Ureter (tissue), 1 donor: Measurements from ENCODE around the gene CCNK. TPM values are rescaled to one million over a fixed set of nuclear protein-coding genes. Genes with fewer than 3 reads are reported as not detected.

Experiments
- DNase-seq: peaks from one replicate; pipeline ENCODE4 v3.0.0-alpha.2; 2020; ENCODE audit warnings: low spot score
- total RNA-seq: library from RNA; stranded (reverse); gene quantifications from one replicate; pipeline ENCODE4 v1.2.4, GENCODE V29; 2023
- donor health status: DM: yes; HTN: yes; CAD: no.

The CCNK gene
- total RNA-seq, 1 donor from 2014 or later = 62.5 TPM

DNA sequence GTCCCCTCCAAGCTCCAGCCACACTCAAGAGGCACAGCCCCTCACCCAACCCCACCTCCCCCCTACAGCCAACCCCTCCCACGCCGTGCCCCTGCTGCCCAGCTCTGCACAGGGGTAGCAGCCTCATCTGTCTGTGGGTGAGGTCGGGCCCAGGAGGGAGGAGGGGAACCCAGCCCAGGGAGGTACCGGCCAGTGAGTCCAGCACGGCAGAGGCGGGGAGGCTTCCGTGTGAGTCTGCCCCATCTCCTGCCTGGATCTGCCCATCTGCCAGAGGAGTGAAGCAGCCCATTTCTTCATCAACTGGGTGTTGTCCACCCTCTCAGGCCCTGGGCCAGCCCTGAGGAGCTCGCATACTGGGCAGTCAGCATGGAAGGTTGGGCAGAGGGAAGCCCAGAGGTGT, 54.2 kb downstream of the CCNK start:
- DNase-seq = no peak

DNA sequence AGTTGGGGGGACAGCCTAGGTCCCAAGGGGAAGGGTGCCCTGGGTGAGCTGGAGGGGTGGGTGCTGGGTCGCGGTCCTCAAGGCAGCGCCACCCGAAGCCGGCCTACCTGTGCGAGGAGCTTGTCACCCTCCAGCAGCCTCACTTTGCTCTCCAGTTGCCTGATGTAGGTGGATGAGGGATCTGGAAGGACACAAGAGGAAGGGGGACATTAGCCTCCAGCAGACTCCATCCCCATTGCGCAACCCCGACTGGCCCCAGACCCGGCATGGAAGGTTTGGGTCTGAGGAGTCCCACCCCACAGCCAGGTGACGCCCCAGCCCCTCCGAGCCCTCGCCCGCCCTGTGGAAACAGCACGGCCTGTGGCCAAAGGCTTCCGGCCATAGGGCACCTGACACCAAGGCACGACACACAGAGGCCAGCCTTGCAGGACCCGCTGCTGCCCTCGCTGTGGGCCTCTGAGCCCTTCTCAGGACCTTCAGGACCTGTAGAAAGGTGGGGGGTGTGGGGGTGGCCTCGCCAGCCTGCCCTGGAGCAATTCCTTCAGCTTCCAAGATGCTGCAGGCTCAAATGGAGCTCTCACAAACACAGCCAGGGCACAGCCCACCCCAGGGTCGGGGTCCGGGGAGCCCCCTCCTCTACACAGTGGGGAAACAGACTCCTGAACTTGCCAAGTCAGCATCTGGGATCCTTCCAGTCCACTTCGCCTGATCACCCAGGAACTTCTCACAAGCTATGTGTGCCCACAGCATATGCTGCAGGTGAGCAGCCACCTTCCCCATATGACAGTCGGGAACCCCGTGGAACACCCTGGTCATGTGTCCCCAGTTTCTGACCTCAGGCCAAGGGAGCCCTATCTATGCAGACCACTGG, 54.9 kb downstream of the CCNK start:
- no peak for DNase-seq

- DNase-seq = no peak
Measured at GRCh38 chr14:99537399-99537798, 56.2 kb downstream of the CCNK start.

GRCh38 chr14:99538275-99538674, 57.1 kb downstream of the CCNK start:
- no peak for DNase-seq

DNA sequence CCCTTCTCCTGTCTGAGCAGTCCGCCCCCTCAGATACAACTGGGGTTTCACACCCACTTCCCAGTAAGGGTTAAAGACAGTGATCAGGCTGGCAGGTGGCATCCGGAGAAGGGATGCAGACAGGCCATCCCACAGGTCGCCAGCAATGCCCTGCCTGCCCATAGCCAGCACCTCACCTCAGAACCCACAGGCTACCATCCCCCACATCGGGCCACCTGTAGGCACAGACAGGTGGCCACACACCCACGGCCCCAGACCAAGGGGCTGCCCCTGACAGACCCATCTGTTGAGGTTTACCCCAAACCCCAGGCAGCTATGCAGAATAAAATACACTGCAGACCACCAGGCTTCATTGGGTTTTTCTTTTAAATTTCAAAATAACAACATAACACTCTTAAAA, 57.5 kb downstream of the CCNK start:
- DNase-seq = no peak

GRCh38 chr14:99539491-99539890, 58.3 kb downstream of the CCNK start:
- no peak for DNase-seq

DNA sequence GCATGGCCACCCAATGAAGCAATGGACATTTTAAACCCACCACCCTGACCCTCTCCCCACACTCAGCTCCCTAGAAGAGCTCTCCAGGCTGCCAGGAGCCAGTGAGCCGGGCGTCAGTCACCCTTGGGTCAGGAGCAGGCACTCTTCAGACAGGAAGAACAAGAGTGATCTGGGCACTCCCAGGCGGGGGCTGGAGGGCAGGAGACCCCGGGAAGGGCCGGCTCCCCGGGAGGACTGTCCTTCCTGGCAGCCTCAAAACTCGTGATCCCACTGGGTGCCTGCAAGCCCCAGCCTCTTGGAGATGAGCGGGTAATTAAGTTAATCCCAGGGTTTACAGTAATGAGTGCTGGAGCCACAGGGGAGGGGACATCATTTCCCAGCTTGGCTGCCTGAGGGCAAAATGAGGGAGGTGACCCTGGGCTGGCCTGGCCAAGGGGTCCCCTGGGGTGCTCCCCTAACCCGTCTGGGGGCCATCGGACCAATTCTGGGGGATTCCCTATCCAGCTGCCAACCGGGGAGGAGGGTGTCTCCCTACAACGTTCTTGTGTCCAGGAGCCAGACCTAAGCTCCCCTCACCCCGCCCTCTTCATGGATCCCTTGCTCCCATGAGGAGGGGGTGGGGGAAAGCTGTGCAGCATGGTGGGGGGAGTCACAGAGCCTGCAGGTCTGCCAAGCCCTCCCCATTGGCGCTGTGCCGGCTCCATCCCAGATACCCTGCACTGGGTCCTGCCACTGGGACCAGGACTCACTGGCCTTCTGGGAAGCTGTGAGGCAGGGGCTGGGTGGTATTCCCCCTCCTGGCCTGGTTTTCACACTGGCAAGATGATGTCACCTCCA, 59.2 kb downstream of the CCNK start:
- DNase-seq = no peak

- no peak for DNase-seq
Measured at GRCh38 chr14:99541211-99541610, 60.0 kb downstream of the CCNK start.

GRCh38 chr14:99541677-99542470, 60.7 kb downstream of the CCNK start:
- DNase-seq = no peak

DNA sequence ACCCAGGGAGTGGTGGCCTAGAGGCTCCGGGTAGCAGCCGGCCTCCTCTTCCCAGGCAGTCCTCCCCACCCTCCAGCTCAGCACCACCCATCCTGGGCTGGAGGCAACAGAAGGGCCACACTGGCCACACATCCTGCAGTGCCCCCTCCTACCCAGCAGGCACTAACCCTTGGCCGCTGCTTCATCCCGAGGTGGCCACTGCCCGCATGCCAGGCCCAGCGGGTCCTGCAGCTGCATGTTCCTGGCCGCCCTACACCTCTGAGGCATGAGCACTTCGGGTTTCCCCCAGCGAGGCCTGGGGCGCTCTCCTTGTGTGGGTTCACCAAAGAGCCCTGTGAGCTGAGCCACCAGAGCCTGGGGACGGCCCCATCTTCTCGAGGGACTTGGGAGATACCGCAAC, 61.4 kb downstream of the CCNK start:
- DNase-seq = no peak

DNA sequence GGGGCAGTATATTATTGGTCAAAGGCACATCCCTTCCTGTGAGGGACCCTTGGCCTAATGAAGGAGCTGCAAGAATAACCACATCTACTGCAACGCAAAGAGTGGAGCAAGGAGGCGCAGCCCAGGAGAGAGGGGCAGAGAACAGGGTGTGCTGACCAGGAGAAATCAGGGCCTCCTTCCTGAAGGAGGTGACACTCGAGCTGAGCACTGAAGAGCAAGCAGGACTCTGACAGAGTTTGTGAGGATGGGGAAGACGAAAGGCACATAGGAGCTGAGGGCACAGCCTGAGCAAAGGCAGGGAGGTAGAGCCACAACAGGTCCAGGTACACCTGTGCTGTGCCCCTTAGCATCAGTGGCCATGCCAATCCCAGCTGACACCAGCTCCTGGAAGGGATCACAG, 62.2 kb downstream of the CCNK start:
- DNase-seq = no peak

- no peak for DNase-seq
Measured at GRCh38 chr14:99543985-99544384, 62.8 kb downstream of the CCNK start.

GRCh38 chr14:99544991-99545390, 63.8 kb downstream of the CCNK start:
- DNase-seq = no peak

- no peak for DNase-seq
Measured at GRCh38 chr14:99545586-99545985, 64.4 kb downstream of the CCNK start.

- DNase-seq = no peak
Measured at GRCh38 chr14:99546234-99546879, 65.1 kb downstream of the CCNK start.

DNA sequence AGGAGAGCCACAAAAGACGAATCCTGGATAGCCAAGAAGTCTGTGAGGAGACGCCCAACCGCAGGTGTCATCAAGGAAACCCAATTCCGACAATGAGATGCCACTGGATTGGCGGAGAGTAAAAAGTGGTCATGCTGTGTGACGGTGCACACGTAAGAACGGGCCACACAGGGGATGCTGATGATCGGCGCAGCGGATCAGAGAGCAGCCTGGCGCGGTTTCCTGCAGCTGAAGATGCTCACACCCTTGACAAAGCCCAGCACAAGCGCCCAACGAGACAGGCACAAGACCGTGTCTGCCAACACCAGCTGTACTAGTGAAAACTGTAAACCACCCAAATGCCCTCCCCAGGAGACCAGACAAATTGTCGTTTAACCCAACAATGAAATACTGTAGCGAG, 67.0 kb downstream of the CCNK start:
- no peak for DNase-seq

DNA sequence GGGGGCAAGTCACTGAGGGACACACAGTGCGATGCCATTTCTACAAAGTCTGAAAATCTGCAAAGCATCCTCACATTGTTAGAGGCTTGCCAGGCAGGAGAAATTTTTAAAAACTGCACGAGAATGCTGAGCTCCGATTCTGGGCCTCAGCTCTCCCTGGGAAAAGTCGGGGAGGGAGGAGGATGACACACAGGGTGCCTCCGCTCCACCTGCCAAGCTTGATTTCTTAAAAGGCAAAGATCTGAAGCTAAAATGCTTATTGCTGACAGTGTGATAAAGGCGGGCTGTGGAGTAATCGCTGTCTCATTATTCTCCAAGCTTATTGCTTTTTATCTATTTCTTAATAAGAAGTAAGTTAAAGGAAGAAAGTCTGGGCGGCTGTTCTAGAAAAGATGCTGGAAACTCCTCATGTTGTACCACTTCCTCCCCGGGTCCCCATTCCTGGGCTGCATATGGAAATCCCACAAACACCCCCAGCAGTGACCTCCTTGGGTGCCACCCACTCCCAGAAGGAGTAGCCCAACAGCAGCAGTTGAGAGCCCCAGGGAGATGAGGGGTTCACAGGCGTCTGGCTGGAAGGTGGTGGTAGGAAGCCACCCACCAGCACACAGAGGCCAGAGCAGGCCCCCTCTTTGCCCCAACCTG, 67.8 kb downstream of the CCNK start:
- DNase-seq = no peak

DNA sequence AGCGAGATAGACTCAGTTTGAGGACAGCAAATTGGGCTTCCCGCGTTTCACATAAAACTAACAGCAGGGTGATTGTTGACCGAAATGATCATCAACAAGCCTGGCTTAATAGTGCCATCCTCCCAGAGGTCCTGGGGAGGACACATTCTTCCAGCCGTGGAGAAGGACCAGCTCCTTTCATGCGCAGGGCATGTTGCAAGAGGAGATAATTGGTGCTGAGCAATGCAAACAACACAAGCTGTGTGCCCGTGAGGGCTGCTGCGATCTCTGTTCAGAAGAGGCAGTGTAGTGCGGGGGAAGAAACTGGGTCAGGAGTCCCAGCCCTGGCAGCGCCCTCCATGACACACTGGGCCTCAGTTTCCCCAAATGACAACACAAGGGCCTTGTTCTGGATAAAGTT, 68.5 kb downstream of the CCNK start:
- no peak for DNase-seq

- DNase-seq = no peak
Measured at GRCh38 chr14:99550387-99550992, 69.3 kb downstream of the CCNK start.

DNA sequence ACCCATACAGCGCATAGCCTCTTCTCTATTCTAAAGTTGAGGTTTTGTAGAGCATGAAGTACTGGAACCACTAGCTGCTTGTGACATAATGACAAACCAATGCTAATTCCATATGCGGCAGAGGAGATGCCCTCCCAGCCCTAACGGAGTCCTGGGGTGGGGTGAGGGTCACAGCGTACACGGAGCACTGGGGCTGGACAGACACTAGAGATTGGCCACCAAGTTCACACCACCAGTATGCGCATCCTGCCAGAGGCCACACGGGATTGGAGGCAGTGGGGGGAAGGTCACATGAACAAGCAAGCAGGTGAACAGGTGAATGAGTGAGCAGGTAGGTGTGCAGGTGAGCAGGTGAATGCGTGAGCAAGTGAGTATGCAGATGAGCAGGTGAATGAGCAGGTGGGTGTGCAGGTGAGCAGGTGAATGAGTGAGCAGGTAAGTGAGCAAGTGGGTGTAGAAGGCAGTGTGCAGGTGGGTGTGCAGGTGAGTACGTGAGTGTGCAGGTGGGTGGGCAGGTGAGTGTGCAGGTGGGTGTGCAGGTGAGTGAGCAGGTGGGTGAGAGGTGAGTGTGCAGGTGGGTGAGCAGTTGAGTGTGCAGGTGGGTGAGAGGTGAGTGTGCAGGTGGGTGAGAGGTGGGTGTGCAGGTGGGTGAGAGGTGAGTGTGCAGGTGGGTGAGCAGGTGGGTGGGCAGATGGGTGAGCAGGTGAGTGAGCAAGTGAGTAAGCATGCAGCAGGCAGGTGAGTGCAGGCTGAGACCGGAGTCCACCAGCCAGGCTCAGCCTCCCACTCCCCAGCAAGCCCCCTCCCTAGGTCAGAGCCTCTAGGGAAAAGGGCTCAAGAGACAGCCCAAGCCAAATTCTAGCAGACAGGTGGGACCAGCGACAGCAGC, 70.1 kb downstream of the CCNK start:
- no peak for DNase-seq
